ENCODE measurements around the gene PPP1R17. TPM values are rescaled to one million over a fixed set of nuclear protein-coding genes. Genes with fewer than 3 reads are reported as not detected.

Gene PPP1R17
- total RNA-seq, 6 donors from 2014 or later, result not detected

DNA sequence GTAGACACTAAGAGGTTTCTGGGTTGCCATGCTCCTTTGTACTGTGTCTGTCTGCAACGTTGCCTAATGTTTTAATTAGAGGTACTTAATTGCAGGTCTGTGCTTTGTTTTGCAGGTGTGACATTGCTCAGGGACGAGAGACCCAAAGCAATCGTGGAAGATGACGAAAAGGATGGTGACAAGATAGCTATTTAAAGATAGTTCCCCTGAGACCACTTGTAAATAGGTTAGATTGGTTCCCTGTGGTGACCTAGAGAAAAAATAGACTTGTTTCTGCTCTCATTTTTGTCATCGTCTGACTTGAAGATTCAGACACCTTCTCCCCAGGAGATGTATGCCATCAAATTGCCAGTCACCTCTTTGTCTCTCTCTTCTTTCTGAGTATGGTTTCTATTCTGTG lies 20.1 kb downstream of the PPP1R17 start:
- no peak overlapping the region for H3K4me3 ChIP-seq
- no peak for ATAC-seq (ENCODE audit: low FRiP score in 2 of 2)
- no peaks in the 10 kb centered on the region for H3K9me3 ChIP-seq
- no peaks in the 10 kb centered on the region for H3K27me3 ChIP-seq
- no peak for DNase-seq
- TF ChIP-seq POLR2AphosphoS5 (IDR thresholded peaks at IDR 0.05), result no peak
- no peak for TF ChIP-seq POLR2A (IDR thresholded peaks at IDR 0.05)
- TF ChIP-seq, protein P1, sequence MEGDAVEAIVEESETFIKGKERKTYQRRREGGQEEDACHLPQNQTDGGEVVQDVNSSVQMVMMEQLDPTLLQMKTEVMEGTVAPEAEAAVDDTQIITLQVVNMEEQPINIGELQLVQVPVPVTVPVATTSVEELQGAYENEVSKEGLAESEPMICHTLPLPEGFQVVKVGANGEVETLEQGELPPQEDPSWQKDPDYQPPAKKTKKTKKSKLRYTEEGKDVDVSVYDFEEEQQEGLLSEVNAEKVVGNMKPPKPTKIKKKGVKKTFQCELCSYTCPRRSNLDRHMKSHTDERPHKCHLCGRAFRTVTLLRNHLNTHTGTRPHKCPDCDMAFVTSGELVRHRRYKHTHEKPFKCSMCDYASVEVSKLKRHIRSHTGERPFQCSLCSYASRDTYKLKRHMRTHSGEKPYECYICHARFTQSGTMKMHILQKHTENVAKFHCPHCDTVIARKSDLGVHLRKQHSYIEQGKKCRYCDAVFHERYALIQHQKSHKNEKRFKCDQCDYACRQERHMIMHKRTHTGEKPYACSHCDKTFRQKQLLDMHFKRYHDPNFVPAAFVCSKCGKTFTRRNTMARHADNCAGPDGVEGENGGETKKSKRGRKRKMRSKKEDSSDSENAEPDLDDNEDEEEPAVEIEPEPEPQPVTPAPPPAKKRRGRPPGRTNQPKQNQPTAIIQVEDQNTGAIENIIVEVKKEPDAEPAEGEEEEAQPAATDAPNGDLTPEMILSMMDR (IDR thresholded peaks at IDR 0.05), result no peak
- no peak overlapping the region for H3K27ac ChIP-seq
- H3K36me3 ChIP-seq, result no peaks in the 10 kb centered on the region
- 66 to 68% methylated on average over 5 of the region's 5 CpGs for WGBS, 2 donors
- H3K4me1 ChIP-seq, result no peaks in the 10 kb centered on the region

DNA sequence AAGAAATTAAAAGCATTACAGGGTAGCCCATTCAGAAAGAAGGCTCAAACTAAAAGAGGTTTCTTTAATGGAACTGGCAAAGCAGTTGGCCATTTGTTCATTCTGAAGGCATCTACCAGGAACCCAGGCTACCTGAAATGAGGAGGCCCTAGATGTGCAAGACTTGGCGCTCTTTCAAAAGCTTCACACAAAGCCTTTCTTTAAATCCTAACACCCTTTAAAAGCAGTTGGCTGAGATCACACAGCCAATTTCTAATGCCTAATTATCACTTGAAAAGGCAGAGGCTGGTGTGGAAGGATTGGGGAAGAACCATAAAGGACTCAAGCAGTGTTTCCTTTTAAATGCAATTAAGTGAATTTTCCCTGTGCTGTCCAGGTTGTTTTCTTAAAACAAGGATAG lies 23.2 kb downstream of the PPP1R17 start:
- Histone ChIP-seq H3K27ac (no peak overlapping the region), H3K4me1 (no peaks in the 10 kb centered on the region), H3K36me3 (no peaks in the 10 kb centered on the region), H3K9me3 (no peaks in the 10 kb centered on the region), H3K4me3 (no peak overlapping the region), H3K27me3 (no peaks in the 10 kb centered on the region)
- DNase-seq (no peak), ATAC-seq (ENCODE audit: low FRiP score in 2 of 2) (no peak)
- 73 to 82% methylated on average over 1 of the region's 1 CpG for WGBS, 2 donors
- TF ChIP-seq POLR2A (IDR thresholded peaks at IDR 0.05) (no peak), EP300 (IDR thresholded peaks at IDR 0.05) (no peak)

DNA sequence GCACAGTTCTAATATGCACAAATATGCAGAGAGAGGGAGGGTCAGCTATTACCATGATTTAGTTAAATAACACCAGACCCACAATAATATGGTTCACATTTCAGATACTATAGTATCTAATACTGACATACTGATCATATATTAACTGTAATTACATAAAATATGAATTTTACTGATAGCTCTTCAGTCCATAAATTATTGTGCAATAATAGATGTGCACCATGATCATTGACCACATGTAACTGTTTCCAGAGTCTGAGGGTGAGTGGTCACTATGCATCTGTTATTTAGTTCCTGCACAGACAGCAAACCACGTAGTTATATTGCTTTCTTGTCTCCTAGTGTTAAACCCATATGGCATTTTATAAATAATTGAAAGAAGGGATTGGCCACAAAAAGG lies 29.3 kb downstream of the PPP1R17 start:
- H3K9me3 ChIP-seq, result no peaks in the 10 kb centered on the region
- H3K4me3 ChIP-seq, result no peak overlapping the region
- H3K27me3 ChIP-seq, result no peaks in the 10 kb centered on the region
- WGBS, 2 donors, result 67 to 75% methylated on average over 1 of the region's 1 CpG
- no peaks in the 10 kb centered on the region for H3K4me1 ChIP-seq
- TF ChIP-seq POLR2AphosphoS5 (IDR thresholded peaks at IDR 0.05) (no peak), POLR2A (IDR thresholded peaks at IDR 0.05) (no peak), EP300 (IDR thresholded peaks at IDR 0.05) (no peak)
- TF ChIP-seq, protein P1 (IDR thresholded peaks at IDR 0.05), result no peak
- no peak overlapping the region for H3K27ac ChIP-seq
- H3K36me3 ChIP-seq, result no peaks in the 10 kb centered on the region
- DNase-seq (no peak), ATAC-seq (ENCODE audit: low FRiP score in 2 of 2) (no peak)

DNA sequence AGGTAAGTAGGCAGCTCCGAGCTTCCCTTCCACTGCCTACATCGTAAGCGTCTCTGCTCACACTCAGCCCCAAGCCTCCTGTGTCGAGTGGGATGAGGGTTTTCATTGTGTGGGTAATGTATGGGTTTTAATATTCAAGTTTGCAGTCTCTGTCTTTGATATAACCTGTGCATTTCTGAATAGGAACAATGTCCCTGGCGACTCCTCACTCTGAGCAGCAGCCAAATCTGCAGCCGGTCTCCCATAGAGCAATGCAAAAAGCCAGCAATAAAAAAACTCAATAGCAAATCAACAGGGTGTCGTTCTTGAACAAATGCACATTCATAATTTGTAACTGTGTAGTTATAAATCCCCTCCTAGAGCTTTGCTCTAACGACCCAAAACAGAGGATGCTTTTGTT lies 33.4 kb downstream of the PPP1R17 start:
- no peaks in the 10 kb centered on the region for H3K9me3 ChIP-seq
- H3K4me3 ChIP-seq, result no peak overlapping the region
- 80% methylated on average over 7 to 8 of the region's 8 CpGs for WGBS, 2 donors
- H3K4me1 ChIP-seq, result no peaks in the 10 kb centered on the region
- no peak for TF ChIP-seq POLR2AphosphoS5 (IDR thresholded peaks at IDR 0.05)
- no peak for TF ChIP-seq POLR2A (IDR thresholded peaks at IDR 0.05)
- TF ChIP-seq, protein P1 (IDR thresholded peaks at IDR 0.05), result no peak
- TF ChIP-seq EP300 (IDR thresholded peaks at IDR 0.05), result no peak
- no peaks in the 10 kb centered on the region for H3K36me3 ChIP-seq
- H3K27me3 ChIP-seq, result no peaks in the 10 kb centered on the region
- H3K27ac ChIP-seq, result no peak overlapping the region
- ATAC-seq (ENCODE audit: low FRiP score in 2 of 2) (no peak), DNase-seq (no peak)

DNA sequence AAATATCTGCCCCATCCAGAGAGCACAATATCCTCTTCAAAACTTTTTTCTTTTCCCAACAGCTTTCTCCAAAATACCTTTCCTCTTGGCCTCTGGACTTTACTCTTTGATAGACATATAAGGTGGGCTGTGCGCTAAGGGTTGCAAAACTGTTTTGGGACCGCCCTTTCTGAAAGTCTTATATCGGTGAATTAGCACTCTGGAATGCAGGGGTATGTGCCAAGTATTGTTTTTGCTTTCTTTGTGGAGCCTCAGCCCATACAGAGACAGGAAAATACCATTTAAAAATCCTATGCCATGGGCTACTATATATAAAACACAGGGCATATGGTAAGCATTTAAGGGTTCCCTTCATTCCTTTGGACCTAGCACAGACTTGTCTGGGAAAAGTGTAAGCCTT lies 37.7 kb downstream of the PPP1R17 start:
- no peak for ATAC-seq (ENCODE audit: low FRiP score in 2 of 2)
- no peak overlapping the region for H3K4me3 ChIP-seq
- no peak for TF ChIP-seq POLR2AphosphoS5 (IDR thresholded peaks at IDR 0.05)
- TF ChIP-seq, protein P1 (IDR thresholded peaks at IDR 0.05), result no peak
- TF ChIP-seq EP300 (IDR thresholded peaks at IDR 0.05), result no peak
- TF ChIP-seq POLR2A (IDR thresholded peaks at IDR 0.05), result no peak
- H3K9me3 ChIP-seq, result no peaks in the 10 kb centered on the region
- DNase-seq, result no peak
- H3K36me3 ChIP-seq, result no peaks in the 10 kb centered on the region
- H3K4me1 ChIP-seq, result no peaks in the 10 kb centered on the region
- 74 to 83% methylated on average over 3 of the region's 3 CpGs for WGBS, 2 donors
- no peaks in the 10 kb centered on the region for H3K27me3 ChIP-seq
- no peak overlapping the region for H3K27ac ChIP-seq

Data from upper lobe of left lung (tissue), 6 donors.